Astrocyte of the cerebellum (primary cell): Measurements from ENCODE around the gene NTM.

Source experiments
- DNase-seq: peaks from one replicate; pipeline ENCODE4 v3.0.0-alpha.2; 2011; ENCODE audit warnings: low read depth
- H3K4me3 ChIP-seq: 2 replicates; pipeline ENCODE4 v1.5.1; 2011; ENCODE audit warnings: mild to moderate bottlenecking, low read depth, low read length, moderate library complexity
- CTCF ChIP-seq: IDR thresholded peaks from 2 replicates; pipeline ENCODE4 v1.5.1; 2012; ENCODE audit warnings: low read length, low read depth, moderate library complexity, mild to moderate bottlenecking; ENCODE audit errors: missing control alignments
- in situ Hi-C: cut with HindIII; loops from 2 replicates; pipeline ENCODE4 v1.10.0; 2017; ENCODE audit warnings: low sequenced_read_pairs

The NTM gene

GRCh38 chr11:132033051-132033450 is 662.6 kb downstream of the NTM start:
- H3K4me3 ChIP-seq: no peak overlapping the region
- in situ Hi-C loops: no loop called here
- no peak for TF ChIP-seq CTCF
- no peak for DNase-seq

DNA sequence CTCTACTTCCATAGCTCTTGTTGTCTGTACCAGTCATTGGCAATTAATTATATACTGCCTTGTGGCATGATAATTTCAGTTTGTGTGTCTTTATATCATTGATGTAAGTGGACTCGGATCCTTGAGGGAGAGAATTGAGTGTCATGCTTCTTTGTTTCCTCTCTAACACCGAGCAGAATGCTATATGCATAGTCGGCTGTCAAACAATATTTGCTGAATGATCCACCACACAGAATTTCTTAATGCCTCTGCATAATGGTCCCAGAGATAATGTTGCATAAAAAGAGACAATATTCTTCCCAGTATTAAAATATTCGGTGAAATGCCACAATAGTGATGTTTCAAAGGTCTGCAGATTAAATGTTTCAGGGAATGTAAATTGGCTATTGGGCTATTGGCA is 664.8 kb downstream of the NTM start:
- in situ Hi-C loops: no loop called here
- H3K4me3 ChIP-seq: no peak overlapping the region
- no peak for DNase-seq
- no peak for TF ChIP-seq CTCF

- DNase-seq: no peak
- TF ChIP-seq CTCF: no peak
- in situ Hi-C loops: no loop called here
- no peak overlapping the region for H3K4me3 ChIP-seq
Observed at GRCh38 chr11:132035766-132036165, 665.4 kb downstream of the NTM start.

DNA sequence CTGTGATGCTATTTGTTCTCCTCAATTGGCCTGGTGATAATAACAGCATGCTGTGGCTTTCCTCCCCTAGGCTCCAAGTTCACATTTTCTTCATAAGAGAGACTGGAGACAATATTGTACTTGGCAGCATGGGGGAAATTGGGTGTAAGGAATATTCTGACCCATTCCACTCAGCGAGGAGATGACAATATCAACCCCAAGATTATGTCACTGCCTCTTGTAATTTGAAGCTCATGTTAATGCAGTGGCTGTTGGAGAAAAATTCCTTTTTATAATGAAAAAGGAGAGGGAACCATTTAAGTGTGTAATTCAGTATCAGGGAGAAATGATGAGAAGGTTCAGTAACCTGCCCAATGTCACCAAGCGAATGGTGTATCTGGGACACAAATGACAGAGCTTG is 665.8 kb downstream of the NTM start:
- in situ Hi-C loops: no loop called here
- no peak overlapping the region for H3K4me3 ChIP-seq
- no peak for TF ChIP-seq CTCF
- no peak for DNase-seq

GRCh38 chr11:132036746-132037466 is 666.5 kb downstream of the NTM start:
- no peak for DNase-seq
- TF ChIP-seq CTCF: no peak
- in situ Hi-C loops: no loop called here
- H3K4me3 ChIP-seq: no peak overlapping the region

DNA sequence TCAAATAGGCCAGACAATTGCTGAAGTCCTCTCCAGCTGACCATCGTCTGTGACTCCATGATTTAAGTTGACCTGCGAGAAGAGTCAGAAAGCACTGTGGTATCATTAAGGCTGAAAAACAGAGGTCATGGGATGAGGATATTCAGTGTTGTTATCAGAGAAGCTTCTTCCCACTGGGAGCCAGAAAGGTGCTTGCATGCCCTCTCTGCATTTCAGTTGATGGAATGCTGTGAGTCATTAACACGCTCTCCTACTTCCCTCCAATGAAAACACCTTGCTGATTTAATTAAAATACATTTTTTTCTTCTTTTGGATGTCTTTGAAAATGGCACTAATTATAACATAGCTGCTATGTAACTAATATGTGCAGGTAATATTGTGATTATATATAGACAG is 667.0 kb downstream of the NTM start:
- no peak for DNase-seq

More for the DNA sequence above, 667.0 kb downstream of the NTM start:
- no peak for TF ChIP-seq CTCF
- no peak overlapping the region for H3K4me3 ChIP-seq
- in situ Hi-C loops: no loop called here
